Breast epithelium (tissue), 3 donors: Measurements from ENCODE around the gene TSPAN4.

Experiments
- CTCF ChIP-seq, 3 donors: fragments of 450-650 bp; IDR thresholded peaks; one replicate each; pipeline ENCODE4 v1.5.1; 2016 to 2017; ENCODE audit warnings: antibody characterized with exemption in 3 of 3, mild to moderate bottlenecking in 3 of 3, moderate library complexity in 3 of 3
- POLR2A ChIP-seq: fragments of 450-650 bp; IDR thresholded peaks from one replicate; pipeline ENCODE4 v1.6.1; 2016; ENCODE audit warnings: antibody characterized with exemption, mild to moderate bottlenecking, moderate library complexity
- POLR2AphosphoS5 ChIP-seq, 3 donors: sonication (generic); formaldehyde crosslinking; IDR thresholded peaks; one replicate each; pipeline ENCODE4 v1.6.1; 2017; ENCODE audit warnings: antibody characterized with exemption in 3 of 3

DNA sequence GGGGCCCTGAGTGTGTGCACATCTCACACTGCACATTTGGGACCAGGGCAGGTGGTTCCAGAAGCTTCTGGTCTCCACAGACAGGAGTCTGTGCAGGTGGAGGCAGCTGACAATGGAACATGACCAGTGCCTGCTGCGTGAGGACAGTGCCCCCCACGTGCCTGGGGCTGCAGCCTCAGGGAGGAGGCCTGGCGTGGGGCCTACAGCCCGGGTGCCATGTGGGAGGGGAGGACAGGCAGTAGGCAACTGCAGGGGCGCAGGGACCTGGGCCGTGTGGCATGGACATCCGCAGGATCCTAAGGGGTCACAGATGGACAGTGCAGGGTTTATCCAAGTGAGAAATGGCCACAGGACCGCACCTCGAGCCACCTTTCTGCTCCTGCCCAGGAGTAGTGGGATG, 28.8 kb downstream of the TSPAN4 start:
- TF ChIP-seq POLR2A, result no peak
- TF ChIP-seq CTCF (IDR thresholded peaks at IDR 0.05), result no peak
- TF ChIP-seq POLR2AphosphoS5 (IDR thresholded peaks at IDR 0.05), result no peak
